Measurements from ENCODE around the gene ZNF777. TPM values are rescaled to one million over a fixed set of nuclear protein-coding genes. Genes with fewer than 3 reads are reported as not detected.

ZNF777 gene
- total and polyA plus RNA-seq, 12 donors = 3.5 to 16.2 (median 11.8) TPM

DNA sequence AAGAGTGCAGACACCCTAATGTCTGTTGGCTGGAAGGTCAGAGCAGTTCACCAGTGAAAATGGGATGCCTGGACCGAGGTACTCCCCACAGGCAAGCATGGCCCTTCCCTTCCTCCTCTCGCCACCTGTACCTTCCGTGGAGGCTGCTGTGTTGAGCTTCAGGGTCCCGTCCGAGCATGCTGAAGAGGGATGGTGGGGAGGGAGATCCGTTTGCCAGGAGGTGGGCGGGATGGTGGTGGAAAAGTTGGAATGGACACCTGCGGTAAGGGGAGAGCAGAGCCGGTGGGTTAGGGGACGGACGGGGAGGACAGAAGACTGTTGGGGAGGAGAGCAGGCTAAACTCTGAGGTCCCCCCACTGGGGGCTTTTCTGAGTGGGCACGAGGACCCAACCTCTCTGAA lies 15.9 kb upstream of the ZNF777 start:
- no peaks in the 10 kb centered on the region for H3K27me3 ChIP-seq
- peaks cover 0 to 54% of the 10 kb centered on the region in 2 donors for H3K36me3 ChIP-seq (replicated peaks in 1 of 2)
- 88 to 99% (median 96%) methylated on average over 11 to 12 of the region's 12 CpGs for WGBS, 4 donors
- no peak overlapping the region for H3K27ac ChIP-seq
- no peak overlapping the region for H3K4me3 ChIP-seq
- TF ChIP-seq POLR2A (IDR thresholded peaks at IDR 0.05) = no peak
- TF ChIP-seq, protein P1, sequence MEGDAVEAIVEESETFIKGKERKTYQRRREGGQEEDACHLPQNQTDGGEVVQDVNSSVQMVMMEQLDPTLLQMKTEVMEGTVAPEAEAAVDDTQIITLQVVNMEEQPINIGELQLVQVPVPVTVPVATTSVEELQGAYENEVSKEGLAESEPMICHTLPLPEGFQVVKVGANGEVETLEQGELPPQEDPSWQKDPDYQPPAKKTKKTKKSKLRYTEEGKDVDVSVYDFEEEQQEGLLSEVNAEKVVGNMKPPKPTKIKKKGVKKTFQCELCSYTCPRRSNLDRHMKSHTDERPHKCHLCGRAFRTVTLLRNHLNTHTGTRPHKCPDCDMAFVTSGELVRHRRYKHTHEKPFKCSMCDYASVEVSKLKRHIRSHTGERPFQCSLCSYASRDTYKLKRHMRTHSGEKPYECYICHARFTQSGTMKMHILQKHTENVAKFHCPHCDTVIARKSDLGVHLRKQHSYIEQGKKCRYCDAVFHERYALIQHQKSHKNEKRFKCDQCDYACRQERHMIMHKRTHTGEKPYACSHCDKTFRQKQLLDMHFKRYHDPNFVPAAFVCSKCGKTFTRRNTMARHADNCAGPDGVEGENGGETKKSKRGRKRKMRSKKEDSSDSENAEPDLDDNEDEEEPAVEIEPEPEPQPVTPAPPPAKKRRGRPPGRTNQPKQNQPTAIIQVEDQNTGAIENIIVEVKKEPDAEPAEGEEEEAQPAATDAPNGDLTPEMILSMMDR (IDR thresholded peaks at IDR 0.05) = no peak
- intact Hi-C loops (cut with DNase I) = no loop called here
- no peaks in the 10 kb centered on the region for H3K4me1 ChIP-seq (replicated peaks in 1 of 2)
- H3K9me3 ChIP-seq (replicated peaks in 1 of 3) = peaks cover 0 to 8% (median 0%) of the 10 kb centered on the region in 3 donors
- DNase-seq = no peak

DNA sequence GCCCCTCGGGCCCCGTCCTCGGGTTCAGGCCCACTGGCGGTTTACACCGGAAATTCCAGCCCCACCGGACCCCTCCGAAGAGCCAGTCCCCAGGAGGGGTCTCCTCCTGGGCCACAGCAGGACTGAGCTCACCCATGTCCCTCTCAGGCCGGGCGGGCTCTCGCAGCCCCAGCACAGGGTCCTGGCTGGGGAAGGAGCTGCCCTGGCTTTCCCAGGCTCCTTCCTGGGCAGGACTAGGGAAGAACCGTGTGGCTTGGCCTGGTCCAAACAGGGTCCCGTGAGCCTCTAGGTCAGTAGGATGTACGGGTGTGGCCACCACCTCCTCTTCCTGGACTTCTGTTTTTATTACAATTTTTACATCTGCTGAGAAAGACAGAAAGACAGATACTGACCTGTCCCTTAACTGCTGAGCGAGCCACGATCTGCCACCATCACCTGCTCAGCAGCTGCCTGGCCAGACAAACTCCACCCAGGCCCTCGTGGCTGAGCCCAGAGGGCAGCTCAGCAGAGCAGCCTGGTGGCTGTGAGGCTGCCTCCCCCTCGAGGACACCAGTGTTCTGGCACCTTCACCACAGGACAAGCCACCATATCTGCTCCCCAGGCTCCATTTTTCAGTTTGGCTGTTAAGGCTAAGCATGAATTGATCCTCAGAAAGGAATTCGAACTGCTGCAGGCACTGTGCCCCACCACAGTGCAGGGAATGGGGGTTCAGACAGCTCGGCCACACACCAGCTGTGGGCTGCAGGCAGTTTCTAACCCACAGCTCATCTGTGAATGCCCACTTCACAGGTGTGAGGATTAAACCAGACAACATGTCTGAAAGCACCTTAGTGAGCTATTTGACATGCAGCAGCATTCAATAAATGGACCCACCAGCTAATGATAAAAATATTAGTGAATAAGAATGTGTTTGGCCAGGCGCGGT lies 14.5 kb upstream of the ZNF777 start:
- WGBS, 4 donors = 86 to 94% (median 93%) methylated on average over 12 to 21 of the region's 21 CpGs
- H3K9me3 ChIP-seq (replicated peaks in 1 of 3) = peaks cover 0 to 8% (median 0%) of the 10 kb centered on the region in 3 donors
- H3K4me3 ChIP-seq = no peak overlapping the region
- H3K27me3 ChIP-seq = no peaks in the 10 kb centered on the region
- intact Hi-C loops (cut with DNase I) = no loop called here
- TF ChIP-seq, protein P1 (IDR thresholded peaks at IDR 0.05) = no peak
- no peak for TF ChIP-seq POLR2A (IDR thresholded peaks at IDR 0.05)
- H3K4me1 ChIP-seq (replicated peaks in 1 of 2) = no peaks in the 10 kb centered on the region
- peaks cover 0 to 54% of the 10 kb centered on the region in 2 donors for H3K36me3 ChIP-seq (replicated peaks in 1 of 2)
- H3K27ac ChIP-seq = no peak overlapping the region
- DNase-seq = no peak

DNA sequence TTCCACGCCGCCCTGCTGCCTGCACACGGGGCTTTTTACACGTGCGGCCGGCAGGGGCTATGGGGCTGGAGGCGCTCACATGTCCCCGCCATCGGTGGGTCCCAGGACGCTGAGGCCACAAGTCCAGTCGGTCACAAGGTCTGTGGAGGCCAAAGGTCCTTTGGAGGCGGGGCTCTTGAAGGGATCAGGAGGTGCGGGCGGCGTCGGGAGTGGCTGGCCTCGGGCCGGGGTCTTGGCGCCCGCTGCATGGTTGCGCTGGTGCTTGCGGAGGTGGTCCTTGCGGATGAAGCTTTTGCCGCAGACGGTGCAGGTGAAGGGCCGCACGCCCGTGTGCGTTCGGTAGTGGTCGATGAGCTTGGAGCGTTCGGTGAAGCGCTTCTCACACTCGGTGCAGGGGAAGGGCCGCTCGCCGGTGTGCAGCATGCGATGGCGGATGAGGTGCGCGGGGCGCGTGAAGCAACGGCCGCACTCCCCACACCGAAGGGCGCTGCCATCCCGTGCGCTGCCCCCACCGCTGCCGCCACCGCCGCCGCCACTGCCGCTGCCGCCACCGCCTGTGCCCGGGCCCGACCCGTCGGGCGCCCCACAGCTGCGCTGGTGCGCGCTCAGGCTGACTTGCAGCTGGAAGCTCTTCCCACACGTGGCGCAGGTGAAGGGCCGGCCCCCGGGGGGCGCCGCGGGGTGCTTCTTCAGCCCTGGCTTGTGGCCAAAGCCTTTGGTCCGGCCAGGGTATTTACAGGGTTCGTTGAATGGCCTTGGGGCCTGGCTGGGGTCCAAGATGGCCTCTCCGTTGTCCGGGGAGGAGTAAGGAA lies 13.7 kb upstream of the ZNF777 start:
- peaks cover 0 to 8% (median 0%) of the 10 kb centered on the region in 3 donors for H3K9me3 ChIP-seq (replicated peaks in 1 of 3)
- 90 to 93% (median 93%) methylated on average over 44 to 77 of the region's 77 CpGs for WGBS, 4 donors
- intact Hi-C loops (cut with DNase I) = no loop called here
- no peaks in the 10 kb centered on the region for H3K4me1 ChIP-seq (replicated peaks in 1 of 2)
- no peaks in the 10 kb centered on the region for H3K27me3 ChIP-seq
- TF ChIP-seq, protein P1 (IDR thresholded peaks at IDR 0.05) = no peak
- no peak for TF ChIP-seq POLR2A (IDR thresholded peaks at IDR 0.05)
- no peak for DNase-seq
- peaks cover 0 to 54% of the 10 kb centered on the region in 2 donors for H3K36me3 ChIP-seq (replicated peaks in 1 of 2)
- H3K27ac ChIP-seq = no peak overlapping the region
- H3K4me3 ChIP-seq = no peak overlapping the region

DNA sequence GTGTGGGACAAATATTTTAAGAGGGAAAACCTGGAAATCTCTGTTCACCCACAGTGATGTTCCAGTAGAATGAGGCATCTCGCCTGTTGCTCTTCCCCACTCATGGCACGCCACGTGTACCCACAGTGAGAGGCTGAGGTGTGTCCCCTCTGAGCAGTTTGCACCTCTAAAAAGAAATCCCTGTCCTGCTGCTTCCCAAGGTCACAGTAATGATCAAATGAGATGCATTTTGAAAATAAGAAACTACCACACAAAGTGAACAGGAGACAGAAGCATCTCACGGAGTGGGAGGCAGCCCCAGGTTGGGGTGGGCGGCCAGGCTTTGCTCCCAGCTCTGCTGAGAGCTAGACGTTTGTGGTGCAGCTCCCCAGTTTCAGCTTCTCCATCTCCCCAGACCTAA lies 12.4 kb upstream of the ZNF777 start:
- peaks cover 0 to 54% of the 10 kb centered on the region in 2 donors for H3K36me3 ChIP-seq (replicated peaks in 1 of 2)
- WGBS, 4 donors = 79 to 95% (median 91%) methylated on average over 5 to 6 of the region's 6 CpGs

More for the DNA sequence above, 12.4 kb upstream of the ZNF777 start:
- DNase-seq = no peak
- Histone ChIP-seq H3K27me3 (no peaks in the 10 kb centered on the region), H3K4me3 (no peak overlapping the region), H3K4me1 (replicated peaks in 1 of 2) (no peaks in the 10 kb centered on the region), H3K27ac (no peak overlapping the region), H3K9me3 (replicated peaks in 1 of 3) (no peaks in the 10 kb centered on the region)
- no peak for TF ChIP-seq POLR2A (IDR thresholded peaks at IDR 0.05)
- TF ChIP-seq, protein P1 (IDR thresholded peaks at IDR 0.05) = no peak
- intact Hi-C loops (cut with DNase I) = no loop called here

All from adrenal gland (tissue), 12 donors.